GM04503 (cell line): ENCODE measurements around the gene CD200.
"Not testable (repeated sequence)": the region's sequence is repeated elsewhere in the genome, so short reads cannot be mapped to it uniquely, and the experiment has no call there.

Source experiments
- DNase-seq: peaks from one replicate; pipeline ENCODE4 v3.0.0-alpha.2; 2012; ENCODE audit warnings: low read depth

Gene CD200

DNA sequence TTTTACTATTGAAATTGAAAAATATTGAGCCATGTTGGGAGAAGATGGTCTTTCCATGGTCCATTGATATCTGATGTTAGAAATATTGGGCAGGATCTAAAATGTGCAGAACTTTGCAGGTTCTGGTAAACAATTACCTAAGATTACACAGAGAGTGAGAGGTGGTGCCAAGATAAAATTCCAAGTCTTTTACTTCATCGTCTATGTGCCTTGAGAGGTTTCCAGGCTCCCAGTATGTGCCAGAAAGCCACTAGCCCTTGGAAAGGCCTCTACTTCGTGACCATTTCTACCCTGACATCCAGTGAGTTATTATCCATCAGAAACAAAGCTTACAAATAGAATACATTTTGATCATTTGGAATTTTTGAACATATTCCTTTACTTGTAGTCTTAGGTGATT lies 27.6 kb downstream of the CD200 start:
- no peak for DNase-seq

DNA sequence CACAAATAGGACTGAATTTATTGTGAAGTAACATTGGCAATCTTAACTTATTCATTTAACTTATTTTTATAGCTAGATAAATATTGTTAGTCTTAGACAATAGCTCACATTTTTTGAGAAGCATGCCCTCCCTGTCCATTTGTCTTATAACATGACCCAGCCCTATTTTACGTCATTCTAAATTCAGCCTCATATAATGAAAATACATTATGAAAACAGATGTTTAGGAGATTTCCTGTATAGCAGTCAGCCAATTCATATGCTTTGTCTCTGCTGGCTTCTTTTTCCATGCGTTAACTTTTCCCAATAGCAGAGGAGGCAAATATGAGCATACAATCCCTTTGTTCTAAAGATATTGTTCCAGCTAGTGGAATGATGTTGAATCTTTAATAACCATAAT lies 29.3 kb downstream of the CD200 start:
- no peak for DNase-seq

DNA sequence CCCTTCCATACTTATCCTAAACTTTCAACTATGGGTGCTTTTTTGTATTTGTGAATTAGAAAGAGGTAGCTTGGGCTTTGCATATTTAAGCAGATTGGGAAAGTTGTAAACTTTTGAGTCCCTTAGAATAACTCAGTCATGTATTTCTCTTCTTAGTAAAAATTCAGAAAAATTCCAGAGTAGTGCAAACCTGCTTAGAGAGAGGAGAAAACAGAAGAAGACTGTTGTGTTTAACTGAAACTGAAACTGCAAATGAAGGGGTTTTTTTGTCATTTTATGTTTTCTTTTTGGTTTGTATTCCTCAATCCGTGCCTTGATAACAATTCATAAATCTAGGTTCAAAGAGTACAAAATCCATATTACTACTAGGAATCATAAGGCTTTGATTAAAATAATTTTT lies 31.3 kb downstream of the CD200 start:
- DNase-seq = no peak

DNA sequence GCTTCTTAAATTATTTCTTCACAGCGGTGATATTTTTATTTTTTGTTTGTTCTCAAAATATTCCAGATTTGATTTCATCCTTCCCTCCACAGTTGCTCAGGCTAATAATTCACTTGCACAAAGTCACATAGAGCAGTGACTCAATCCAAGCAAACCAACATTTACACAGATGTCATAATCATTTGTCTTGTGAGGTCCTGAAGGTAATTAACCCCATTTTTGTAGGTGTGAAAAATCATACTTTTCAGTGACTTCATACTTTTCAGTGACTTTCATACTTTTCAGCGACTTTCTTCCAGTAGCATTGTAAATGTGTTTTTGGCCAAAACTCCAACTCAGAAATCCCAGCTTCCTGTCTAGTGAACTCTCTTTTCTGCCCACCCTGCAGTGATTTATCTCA lies 32.1 kb downstream of the CD200 start:
- no peak for DNase-seq

DNA sequence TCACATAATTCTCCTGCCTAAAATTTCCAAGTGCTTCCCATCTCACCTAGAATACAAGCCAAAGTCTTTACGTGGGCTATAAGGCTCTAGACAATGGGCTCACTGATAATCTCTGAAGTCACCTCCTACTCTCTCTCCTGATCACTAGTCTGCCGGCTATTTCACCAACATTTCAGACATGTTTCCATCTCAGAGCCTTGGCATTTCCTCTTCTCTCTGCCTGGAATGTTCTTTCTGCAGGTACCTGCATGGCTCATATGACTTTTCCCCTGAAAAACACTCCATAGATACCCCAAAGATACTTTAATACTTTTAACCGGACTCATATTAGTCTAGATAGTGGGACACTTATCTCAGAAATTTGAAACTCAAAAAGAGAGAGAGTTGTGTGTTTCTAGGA lies 32.7 kb downstream of the CD200 start:
- DNase-seq = no peak

DNA sequence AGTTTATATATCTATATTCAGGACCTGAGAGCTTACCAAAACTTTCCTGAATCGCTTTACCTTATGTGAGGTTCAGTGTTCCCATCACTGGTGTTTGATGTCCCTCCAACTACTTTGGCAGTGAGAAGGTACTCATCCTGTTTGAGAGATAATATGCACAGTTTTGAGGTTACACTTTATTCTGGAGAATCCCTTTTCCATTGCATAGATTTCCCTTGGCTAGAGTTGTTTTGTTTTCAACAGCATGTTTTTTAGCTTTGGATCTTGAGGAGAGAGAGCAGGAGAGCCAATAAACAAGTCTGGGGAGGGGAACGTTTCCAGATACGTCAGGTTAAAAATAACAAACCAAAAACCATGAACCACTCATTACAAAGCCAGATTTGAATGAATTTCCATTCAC lies 33.6 kb downstream of the CD200 start:
- DNase-seq = no peak

DNA sequence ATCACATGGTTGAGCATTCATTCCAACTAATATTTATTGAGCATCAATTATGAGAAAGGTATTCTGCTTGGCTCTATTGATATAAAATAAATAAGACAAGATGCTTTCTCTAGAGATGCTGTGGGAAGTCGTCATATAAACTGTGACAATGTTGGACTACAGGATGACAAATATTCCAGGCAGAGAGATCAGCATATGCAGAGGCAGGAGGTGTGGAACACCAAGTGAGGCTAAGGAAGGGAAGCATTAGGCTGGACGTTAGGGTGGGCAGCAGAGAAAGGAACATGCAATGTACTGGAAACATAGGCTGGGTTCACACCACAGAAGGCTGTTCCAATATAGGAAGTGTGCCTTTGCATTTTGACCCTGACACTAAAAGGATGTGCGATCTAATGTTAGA lies 38.6 kb downstream of the CD200 start:
- no peak for DNase-seq

DNA sequence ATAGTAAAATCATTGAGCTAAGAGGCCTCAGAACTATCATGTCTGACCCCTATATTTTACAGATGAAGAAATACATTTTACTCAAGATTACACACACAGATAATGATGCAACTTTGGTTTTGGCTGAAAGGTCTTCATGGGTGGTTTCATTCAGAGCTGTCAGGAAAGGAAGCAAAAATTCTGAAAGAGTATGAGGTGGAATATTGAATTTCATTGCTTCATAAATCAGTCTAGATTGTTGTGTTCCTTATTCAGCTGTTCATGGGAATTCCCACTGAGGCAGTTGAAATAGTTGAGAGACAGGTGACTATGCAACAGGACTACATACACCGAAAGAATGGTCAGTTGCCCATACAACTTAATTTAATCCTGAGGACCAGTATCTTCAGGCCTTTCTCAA lies 39.4 kb downstream of the CD200 start:
- DNase-seq = no peak

DNA sequence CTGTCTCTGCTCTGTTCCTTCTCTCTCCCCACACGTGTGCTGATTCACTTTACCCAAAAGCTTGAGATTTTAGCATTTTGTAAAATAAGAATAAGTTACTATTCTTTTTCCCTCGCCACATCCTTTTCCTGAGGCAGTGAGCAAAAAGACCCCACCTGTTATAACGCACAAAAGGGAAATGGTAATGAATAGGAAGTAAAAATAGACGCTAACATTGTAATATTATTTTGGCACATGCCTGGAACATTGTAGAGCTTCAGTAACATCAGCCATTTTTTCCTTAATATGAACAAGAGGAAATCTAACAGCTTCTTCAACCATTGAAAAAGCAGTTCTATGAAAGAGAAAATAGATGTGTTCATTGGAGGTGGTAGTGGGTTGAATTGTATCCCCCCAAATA lies 40.5 kb downstream of the CD200 start:
- no peak for DNase-seq

DNA sequence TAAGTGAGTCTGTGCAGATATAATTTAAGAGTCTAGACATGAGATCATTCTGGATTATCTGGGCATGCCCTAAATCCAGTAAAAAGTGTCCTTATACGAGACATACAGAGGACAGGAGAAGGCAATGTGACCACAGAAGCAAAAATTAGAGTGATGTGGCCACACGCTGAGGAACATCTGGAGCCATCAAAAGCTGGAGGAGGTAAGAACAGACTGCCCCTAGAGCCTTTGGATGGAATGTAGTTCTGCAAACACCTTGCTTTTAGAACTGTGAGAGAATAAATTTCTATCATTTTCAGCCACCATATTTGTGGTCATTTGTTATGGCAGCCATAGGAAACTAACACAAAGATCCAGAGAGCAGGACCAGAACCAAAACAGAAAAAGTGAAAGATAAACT lies 41.0 kb downstream of the CD200 start:
- no peak for DNase-seq

DNA sequence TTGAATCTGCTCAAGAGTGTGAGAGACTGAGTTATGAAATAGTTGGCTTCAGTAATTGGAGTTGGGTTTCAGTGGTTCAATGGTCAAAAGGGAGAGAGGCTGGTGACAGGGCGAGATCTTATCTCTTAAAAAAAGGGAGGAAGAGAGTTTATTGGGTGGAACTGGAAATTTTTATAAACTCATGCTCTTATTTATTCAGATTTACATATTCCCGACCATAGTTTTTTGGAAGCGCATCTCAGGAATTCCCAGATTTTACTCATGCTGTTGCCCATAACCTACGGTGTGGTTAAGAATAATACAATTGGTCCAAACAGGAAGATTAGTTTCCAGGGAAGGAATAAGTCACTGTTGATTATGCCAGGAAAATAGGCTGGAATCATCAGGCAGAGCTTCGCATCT lies 41.4 kb downstream of the CD200 start:
- DNase-seq = no peak

DNA sequence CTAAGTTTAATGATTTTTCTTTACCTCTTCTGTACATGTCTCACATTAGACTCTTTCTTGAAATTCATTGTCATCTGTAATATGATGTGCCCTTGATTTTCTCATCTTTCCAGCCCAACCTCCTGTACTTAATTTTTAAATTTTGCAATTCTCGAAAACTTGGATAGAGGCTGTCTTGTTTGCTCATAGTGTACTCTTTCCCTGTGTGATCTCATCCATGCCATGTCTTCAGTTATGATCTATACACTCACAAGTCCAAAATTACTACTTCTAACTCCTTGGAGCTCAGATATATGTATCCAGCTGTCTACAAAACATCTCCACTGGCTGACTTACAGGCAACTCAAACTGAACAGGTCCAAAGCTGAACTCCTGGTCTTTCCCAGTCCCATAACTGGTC lies 42.2 kb downstream of the CD200 start:
- no peak for DNase-seq

DNA sequence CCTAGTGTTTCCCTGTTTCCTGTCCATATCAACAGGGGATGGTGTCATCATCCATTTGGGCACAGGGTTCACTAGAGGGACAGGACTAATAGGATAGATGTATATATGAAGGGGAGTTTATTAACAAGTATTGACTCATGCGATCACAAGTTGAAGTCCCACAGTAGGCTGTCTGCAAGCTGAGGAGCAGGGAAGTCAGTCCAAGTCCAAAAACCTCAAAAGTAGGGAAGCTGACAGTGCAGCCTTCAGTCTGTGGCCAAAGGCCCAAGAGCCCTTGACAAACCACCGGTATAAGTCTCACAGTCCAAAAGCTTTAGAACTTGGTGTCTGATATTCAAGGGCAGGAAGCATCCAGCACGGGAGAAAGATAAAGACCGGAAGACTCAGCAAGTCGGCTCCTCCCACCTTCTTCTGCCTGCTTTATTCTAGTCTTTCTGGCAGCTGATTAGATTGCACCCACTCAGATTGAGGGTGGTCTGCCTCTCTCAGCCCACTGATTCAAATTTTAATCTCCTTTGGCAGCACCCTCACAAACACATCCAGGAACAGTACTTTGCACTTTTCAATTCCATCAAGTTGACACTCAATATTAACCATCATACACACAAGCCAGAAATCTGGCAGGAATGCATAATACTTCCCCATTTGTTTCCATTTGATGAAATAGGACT lies 43.4 kb downstream of the CD200 start:
- DNase-seq = no peak

DNA sequence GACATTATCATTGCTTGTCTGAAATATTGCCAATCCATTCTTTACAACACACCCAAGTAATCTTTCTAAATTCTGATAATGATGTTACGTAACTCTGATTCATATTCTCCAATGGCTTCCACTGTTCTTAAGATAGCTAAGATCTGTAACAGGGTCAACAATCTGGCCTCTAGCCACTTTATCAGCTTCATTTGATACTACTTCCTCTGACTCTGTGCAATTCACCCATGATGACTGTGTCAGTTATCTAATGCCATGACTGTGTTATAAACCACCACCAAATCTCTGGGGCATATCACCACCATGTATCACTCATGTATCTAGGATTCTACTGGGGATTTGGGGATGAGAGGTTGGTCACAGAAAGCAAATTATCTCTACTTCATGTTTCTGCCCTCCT lies 44.0 kb downstream of the CD200 start:
- no peak for DNase-seq

DNA sequence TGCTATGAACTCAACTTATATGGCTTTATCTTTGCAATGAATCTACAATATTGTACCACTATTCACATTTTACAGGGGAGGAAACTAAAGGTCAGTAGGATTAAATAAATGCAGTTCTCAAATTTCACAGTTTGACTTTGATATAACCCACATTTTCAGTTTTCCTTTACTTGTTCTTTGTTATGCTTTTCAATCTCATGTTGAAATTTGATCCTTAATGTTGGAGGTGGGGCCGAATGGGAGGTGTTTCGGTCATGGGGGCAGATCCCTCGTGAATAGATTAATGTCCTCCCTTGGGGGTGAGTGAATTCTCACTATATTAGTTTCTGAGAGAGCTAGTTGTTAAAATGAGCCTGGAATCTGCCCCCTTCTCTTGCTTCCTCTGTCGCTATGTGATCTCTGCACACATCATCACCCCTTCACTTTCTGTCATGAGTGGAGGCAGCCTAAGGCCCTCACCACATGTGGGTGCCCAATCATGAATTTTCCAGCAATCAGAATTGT lies 44.7 kb downstream of the CD200 start:
- no peak for DNase-seq

DNA sequence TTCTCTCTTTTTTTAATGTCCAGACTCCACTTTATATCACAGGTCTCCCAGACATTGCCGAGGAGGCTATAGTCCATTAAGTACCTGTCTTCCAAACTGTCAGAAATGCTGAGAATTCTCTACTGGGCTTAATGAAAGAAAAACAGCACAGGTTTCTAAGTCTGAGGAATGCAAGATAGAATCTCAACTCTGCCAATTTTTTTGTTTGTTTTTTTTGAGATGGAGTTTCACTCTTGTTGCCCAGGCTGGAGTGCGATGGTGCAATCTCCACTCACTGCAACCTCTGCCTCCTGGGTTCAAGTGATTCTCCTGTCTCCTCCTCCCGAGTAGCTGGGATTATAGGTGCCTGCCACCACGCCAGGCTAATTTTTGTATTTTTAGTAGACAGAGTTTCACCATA lies 45.4 kb downstream of the CD200 start:
- DNase-seq = not testable (repeated sequence)

DNA sequence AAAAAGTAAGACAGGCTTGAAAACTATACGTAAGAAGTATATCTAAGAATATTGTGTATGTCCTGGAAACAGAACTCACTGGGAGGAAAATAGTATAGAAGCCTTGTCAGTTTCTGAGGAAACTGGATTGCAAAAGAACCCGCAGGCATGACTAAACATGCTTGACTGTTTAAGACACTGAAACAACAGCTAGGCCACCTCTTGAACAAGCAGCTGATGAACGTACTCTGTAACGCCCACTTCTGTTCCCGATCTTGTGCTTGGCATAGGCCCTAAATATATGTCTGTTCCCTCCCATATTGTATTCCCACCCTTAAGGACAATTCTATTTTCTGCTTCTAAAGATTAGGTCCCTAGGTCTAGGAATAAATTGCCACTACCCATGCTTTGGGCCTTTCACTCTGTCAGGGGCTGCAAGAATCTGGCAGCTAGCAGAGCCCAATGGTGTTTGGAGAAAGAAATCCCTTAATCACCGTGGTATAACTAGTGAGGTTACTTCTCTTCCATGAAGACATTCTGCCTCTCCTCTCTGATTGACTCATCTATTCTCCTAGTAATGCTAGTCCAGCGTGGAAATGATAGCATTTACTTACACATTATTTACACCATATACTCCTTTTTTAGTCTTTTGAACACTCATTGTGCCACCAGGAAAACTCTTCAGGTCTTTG lies 46.2 kb downstream of the CD200 start:
- DNase-seq = no peak

DNA sequence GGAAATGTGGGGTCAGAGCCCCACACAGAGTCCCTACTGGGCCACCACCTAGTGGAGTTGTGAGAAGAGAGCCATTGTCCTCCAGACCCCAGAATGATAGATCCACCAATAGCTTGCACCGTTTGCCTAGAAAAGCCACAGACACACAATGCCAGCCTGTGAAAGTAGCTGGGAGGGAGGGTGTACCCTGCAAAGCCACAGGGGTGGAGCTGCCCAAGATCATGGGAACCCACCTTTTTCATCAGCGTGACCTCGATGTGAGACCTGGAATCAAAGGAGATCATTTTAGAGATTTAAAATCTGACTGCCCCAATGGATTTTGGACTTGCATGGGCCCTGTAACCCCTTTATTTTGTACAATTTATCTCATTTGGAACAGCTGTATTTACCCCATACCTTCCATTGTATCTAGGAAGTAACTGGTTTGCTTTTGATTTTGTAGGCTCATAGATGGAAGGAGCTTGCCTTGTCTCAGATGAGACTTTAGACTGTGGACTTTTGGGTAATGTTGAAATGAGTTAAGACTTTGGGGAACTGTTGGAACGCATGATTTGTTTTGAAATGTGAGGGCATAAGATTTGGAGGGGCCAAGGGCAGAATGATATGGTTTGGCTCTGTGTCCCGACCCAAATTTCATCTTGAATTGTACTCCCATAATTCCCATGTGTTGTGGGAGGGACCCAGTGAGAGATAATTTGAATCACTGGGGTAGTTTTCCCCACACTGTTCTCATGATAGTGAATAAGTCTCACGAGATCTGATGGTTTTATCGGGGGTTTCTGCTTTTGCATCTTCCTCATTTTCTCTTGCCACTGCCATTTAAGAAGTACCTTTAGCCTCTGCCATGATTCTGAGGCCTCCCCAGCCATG lies 49.0 kb downstream of the CD200 start:
- no peak for DNase-seq

DNA sequence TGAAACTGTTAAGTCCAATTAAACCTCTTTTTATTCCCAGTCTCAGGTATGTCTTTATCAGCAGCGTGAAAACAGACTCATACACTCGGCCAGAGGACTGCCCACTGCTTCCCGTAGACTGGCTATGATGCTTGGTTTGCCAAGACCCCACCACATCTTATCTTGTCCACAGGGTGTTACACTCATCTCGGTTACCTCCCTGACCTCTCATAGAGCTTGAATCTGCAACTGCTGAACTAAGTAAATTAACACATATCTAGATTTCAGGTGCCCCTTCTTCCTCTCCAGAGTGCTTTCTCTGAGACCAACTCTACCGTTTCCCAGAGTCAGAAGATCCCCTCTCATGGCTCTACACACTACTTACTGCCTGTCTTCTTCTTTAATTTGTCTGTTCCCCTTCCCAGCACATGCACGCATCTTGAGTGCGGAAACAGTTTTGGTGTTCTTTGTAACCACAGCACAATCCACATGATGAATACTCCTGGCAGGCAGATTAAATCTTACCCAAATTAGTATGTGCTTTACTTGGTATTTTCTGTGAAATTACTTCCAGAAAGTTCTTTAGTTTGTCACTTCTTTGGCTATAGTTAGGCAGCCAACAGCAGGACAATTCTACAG lies 49.7 kb downstream of the CD200 start:
- no peak for DNase-seq

DNA sequence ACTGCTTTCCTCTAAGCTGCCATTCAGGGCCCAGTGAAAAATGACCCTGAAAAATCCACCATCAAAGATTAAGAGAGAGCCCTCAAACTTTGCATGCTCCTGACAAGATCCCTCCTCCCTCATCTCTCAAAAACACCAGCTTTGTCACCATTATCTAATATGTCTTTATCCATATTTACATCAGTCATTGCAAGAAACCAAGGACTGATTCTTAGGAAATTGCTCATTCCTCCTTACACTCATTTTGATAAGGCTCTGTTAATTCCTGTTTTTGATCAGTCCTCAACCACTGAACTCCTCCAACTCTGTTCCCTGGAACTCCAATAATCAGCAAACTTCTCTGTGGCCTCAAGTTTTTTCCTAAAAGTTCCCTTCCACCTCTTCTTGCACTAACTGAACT lies 51.8 kb downstream of the CD200 start:
- DNase-seq = no peak

DNA sequence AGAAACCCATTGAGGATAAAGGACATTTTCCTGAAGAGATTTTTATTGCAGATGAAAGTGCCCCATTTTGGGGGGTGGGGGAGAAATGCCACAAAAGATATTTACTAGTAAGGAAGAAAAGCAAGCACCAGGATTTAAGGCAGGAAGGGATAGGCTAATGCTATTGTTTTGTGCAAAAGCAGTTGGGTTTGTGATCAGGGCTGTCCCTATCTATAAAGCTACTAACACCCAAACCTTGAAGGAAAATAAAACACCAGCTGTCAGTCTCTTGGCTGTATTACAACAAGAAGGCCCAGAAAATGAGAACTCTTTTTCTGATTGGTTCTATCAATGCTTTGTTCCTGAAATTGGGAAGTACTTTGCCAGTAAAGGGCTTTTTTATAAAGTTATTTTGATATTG lies 56.0 kb downstream of the CD200 start:
- DNase-seq = no peak

DNA sequence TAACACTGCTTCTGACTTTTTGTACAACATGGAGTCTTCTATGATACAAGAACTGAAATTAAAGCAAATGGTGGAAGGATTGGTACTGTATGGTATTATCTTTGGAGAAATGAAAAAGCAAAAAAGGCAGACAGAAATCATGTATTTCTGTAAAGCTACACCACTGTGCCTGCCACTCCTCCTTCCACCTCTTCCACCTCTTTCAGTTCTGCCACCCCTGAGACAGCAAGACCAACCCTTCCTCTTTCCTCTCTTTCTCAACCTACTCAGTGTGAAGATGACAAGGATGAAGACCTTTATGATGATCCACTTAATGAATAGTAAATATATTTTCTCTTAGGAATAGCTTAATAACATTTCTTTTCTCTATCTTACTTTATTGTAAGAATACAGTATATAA lies 57.0 kb downstream of the CD200 start:
- DNase-seq = no peak
